ENCODE data around the gene METTL13.

The METTL13 gene

DNA sequence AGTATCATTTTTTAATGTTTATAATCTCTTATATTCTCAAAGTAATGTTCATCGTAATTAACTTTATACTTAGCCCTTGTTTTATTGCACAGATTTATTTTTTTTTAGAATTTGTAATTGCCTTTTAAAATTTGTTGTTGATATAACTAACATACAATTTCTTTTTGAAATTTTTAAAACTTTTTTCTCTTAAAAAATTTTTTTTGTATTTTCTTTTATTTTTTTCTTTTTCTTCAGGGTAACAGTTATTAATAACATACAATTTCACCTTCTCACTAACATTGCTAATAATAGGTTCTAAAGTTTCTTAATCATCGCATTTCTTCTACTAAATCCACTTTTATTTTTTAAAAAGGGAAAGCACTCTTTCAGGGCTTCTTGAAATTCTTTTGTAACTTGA, 28.3 kb upstream of the METTL13 start:
- no peak for DNase-seq (ENCODE audit: low read depth)
- no peak for TF ChIP-seq CTCF (conservative IDR thresholded peaks at IDR 0.05; ENCODE audit: low read length)
- no peak overlapping the region for H3K4me3 ChIP-seq (ENCODE audit: low read length)

DNA sequence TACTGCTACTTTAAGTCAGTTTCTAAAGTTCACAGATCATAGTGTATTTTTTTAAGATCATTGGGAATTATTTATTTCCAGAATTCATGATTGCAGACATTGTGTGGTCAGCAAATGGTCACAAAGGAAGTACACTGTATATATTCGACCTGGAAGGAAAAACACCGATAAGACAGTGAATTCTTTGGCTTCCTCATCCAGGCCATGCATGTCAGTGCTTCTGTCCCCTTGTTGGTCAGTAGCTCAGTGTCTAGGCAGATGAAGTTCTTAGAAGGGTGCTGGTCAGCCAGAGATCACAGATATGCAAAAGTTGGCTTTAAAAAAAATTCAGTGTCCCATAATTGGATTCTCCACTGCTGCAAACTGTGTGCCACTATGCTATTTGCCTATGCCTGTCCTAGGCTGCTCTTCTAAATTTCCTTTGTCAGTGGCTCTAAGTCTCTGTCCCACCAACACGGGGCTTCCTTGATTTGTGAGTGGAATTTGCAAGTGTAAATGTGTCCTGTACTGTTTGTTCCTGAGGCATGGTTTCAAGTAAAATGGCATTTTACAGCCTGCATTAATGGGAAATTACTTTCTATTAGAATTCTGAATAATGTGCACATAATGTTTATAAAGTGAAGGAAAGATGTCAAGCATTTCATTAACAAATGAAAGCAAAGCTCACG, 27.6 kb upstream of the METTL13 start:
- no peak overlapping the region for H3K4me3 ChIP-seq (ENCODE audit: low read length)
- no peak for DNase-seq (ENCODE audit: low read depth)
- no peak for TF ChIP-seq CTCF (conservative IDR thresholded peaks at IDR 0.05; ENCODE audit: low read length)

DNA sequence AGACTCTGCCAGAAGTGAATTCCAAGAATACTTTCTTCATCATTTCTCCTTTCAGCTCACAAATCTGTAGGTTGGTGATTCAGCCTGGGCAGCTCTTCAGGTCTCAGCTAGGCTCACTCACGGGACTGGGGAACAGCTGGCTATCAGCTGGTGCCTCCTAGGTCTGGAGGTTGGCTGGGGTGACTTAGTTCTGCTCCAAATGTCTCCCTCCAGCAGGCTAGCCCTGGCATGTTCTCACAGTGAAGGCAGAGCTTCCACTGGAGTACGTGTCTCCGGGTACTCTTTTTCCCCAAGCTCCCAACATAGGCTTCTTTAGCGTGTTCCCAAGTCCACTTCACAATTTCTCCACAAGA, 27.1 kb upstream of the METTL13 start:
- no peak overlapping the region for H3K4me3 ChIP-seq (ENCODE audit: low read length)
- DNase-seq (ENCODE audit: low read depth): peak; percentile 96
- no peak for TF ChIP-seq CTCF (conservative IDR thresholded peaks at IDR 0.05; ENCODE audit: low read length)

- no peak for TF ChIP-seq CTCF (conservative IDR thresholded peaks at IDR 0.05; ENCODE audit: low read length)
- H3K4me3 ChIP-seq (ENCODE audit: low read length): no peak overlapping the region
- no peak for DNase-seq (ENCODE audit: low read depth)
These were observed 26.5 kb upstream of the METTL13 start for GRCh38 chr1:171754971-171755370.

GRCh38 chr1:171756856-171757255, 24.6 kb upstream of the METTL13 start:
- no peak overlapping the region for H3K4me3 ChIP-seq (ENCODE audit: low read length)
- no peak for TF ChIP-seq CTCF (conservative IDR thresholded peaks at IDR 0.05; ENCODE audit: low read length)
- DNase-seq (ENCODE audit: low read depth): no peak

- DNase-seq (ENCODE audit: low read depth): no peak
- no peak for TF ChIP-seq CTCF (conservative IDR thresholded peaks at IDR 0.05; ENCODE audit: low read length)
- H3K4me3 ChIP-seq (ENCODE audit: low read length): no peak overlapping the region
These were observed 23.4 kb upstream of the METTL13 start for GRCh38 chr1:171758011-171758410.

GRCh38 chr1:171762143-171762563, 19.3 kb upstream of the METTL13 start:
- TF ChIP-seq CTCF (conservative IDR thresholded peaks at IDR 0.05; ENCODE audit: low read length): no peak
- DNase-seq (ENCODE audit: low read depth): no peak

More at GRCh38 chr1:171762143-171762563, 19.3 kb upstream of the METTL13 start:
- no peak overlapping the region for H3K4me3 ChIP-seq (ENCODE audit: low read length)

Measured in AG10803 (cell line).